ENCODE data around the gene KIF3B. TPM values are rescaled to one million over a fixed set of nuclear protein-coding genes. Genes with fewer than 3 reads are reported as not detected.
"Not testable (repeated sequence)": the region's sequence is repeated elsewhere in the genome, so short reads cannot be mapped to it uniquely, and the experiment has no call there.

The KIF3B gene
- total RNA-seq, 4 donors from 2014 or later = 4.8 to 8.7 (median 6.4) TPM

- peaks cover 0 to 7% of the 10 kb centered on the region in 2 donors for H3K4me1 ChIP-seq
- no peaks in the 10 kb centered on the region for H3K27me3 ChIP-seq
- H3K27ac ChIP-seq = no peak overlapping the region
- H3K4me3 ChIP-seq = no peak overlapping the region
- no peaks in the 10 kb centered on the region for H3K9me3 ChIP-seq
- in situ Hi-C loops (cut with MboI; ENCODE audit: low sequenced_read_pairs in 4 of 4) = no loop called here
- intact Hi-C loops (cut with DNase I; ENCODE audit: low total_unique reads) = no loop called here
- TF ChIP-seq POLR2A (IDR thresholded peaks at IDR 0.05) (no peak), CTCF (IDR thresholded peaks at IDR 0.05 in 4 of 5, conservative IDR thresholded peaks at IDR 0.05 in 1 of 5) (no peak)
- ATAC-seq = no peak
- peaks cover 0 to 6% of the 10 kb centered on the region in 2 donors for H3K36me3 ChIP-seq
- DNase-seq = no peak
These were observed 101.0 kb downstream of the KIF3B start for GRCh38 chr20:32378461-32378860.

GRCh38 chr20:32380037-32380436 is 102.6 kb downstream of the KIF3B start:
- H3K9me3 ChIP-seq; H3K4me3 ChIP-seq; DNase-seq; in situ Hi-C loops (cut with MboI; ENCODE audit: low sequenced_read_pairs in 4 of 4); H3K36me3 ChIP-seq; H3K27ac ChIP-seq; ATAC-seq; intact Hi-C loops (cut with DNase I; ENCODE audit: low total_unique reads); H3K27me3 ChIP-seq: not testable (repeated sequence)
- peaks cover 8 to 13% of the 10 kb centered on the region in 2 donors for H3K4me1 ChIP-seq

- intact Hi-C loops (cut with DNase I; ENCODE audit: low total_unique reads) (no loop called here), in situ Hi-C loops (cut with MboI; ENCODE audit: low sequenced_read_pairs in 4 of 4) (no loop called here)
- ATAC-seq (no peak), DNase-seq (no peak)
- Histone ChIP-seq H3K27ac (no peak overlapping the region), H3K4me3 (no peak overlapping the region), H3K9me3 (no peaks in the 10 kb centered on the region), H3K4me1 (peaks cover 14 to 19% of the 10 kb centered on the region in 2 donors), H3K36me3 (no peaks in the 10 kb centered on the region), H3K27me3 (no peaks in the 10 kb centered on the region)
- TF ChIP-seq POLR2A (IDR thresholded peaks at IDR 0.05) = no peak
These were observed 103.3 kb downstream of the KIF3B start for GRCh38 chr20:32380745-32381144.

- Histone ChIP-seq H3K27ac (no peak overlapping the region), H3K9me3 (no peaks in the 10 kb centered on the region), H3K4me3 (no peak overlapping the region), H3K36me3 (no peaks in the 10 kb centered on the region), H3K4me1 (peaks cover 21 to 27% of the 10 kb centered on the region in 2 donors), H3K27me3 (no peaks in the 10 kb centered on the region)
- DNase-seq = no peak
- TF ChIP-seq POLR2A (IDR thresholded peaks at IDR 0.05) (no peak), CTCF (IDR thresholded peaks at IDR 0.05 in 4 of 5, conservative IDR thresholded peaks at IDR 0.05 in 1 of 5) (no peak)
- intact Hi-C loops (cut with DNase I; ENCODE audit: low total_unique reads) (no loop called here), in situ Hi-C loops (cut with MboI; ENCODE audit: low sequenced_read_pairs in 4 of 4) (no loop called here)
- no peak for ATAC-seq
These were observed 104.9 kb downstream of the KIF3B start for GRCh38 chr20:32382102-32382950.

GRCh38 chr20:32383441-32383840 is 106.0 kb downstream of the KIF3B start:
- H3K27me3 ChIP-seq; H3K4me3 ChIP-seq; DNase-seq; intact Hi-C loops (cut with DNase I; ENCODE audit: low total_unique reads); ATAC-seq; in situ Hi-C loops (cut with MboI; ENCODE audit: low sequenced_read_pairs in 4 of 4); H3K36me3 ChIP-seq; H3K27ac ChIP-seq; H3K9me3 ChIP-seq: not testable (repeated sequence)
- peaks cover 21% of the 10 kb centered on the region in 2 donors for H3K4me1 ChIP-seq

MicroRNAs within 50 kb of the gene (microRNA counts, 767-probe panel; counts per million panel counts)
- microRNA hsa-miR-1825 = 356 to 448 counts per million in 2 donors

Other genes with a start within 250 kb of the KIF3B start
- gene HCK, start 225.4 kb upstream of the KIF3B start, total RNA-seq = 1 to 10 TPM; 1.4 to 4.7 (median 4.2) TPM
- 10 to 100 TPM; 18.0 to 22.9 (median 21.0) TPM for gene TM9SF4, start 167.9 kb upstream of the KIF3B start, total RNA-seq
- 1 to 10 TPM; 1.4 to 6.5 (median 5.8) TPM for gene PLAGL2, start 69.9 kb upstream of the KIF3B start, total RNA-seq
- 10 to 100 TPM; 15.3 to 20.7 (median 18.4) TPM for gene POFUT1, start 69.8 kb upstream of the KIF3B start, total RNA-seq
- 10 to 100 TPM; 21.8 to 36.6 (median 28.4) TPM for gene ASXL1, start 80.7 kb downstream of the KIF3B start, total RNA-seq